ENCODE measurements around the gene SDCCAG8.
A peak's percentile ranks its signal among the peaks of the same experiment; 100 is the strongest.
"Not testable (repeated sequence)": the region's sequence is repeated elsewhere in the genome, so short reads cannot be mapped to it uniquely, and the experiment has no call there.

The SDCCAG8 gene

GRCh38 chr1:243335292-243335691 is 79.5 kb downstream of the SDCCAG8 start:
- DNase-seq (ENCODE audit: low spot score): no peak

DNA sequence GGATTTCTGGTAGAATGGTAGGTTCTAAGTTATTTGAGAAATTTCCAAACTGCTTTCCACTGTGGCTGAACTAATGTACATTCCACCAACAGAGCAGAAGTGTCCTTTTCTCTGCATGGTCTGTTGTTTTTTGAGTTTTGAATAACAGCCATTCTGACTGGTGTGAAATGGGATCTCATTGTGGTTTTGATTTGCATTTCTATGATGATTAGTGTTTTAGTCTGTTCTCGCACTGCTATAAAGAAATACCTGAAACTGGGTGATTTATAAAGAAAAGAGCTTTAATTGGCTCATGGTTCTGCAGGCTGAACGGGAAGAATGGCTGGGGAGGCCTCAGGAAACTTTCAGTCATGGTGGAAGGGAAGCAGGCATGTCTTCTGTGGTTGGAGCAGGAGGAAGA is 80.3 kb downstream of the SDCCAG8 start:
- no peak for DNase-seq (ENCODE audit: low spot score)

GRCh38 chr1:243338848-243339247 is 83.0 kb downstream of the SDCCAG8 start:
- not testable (repeated sequence) for DNase-seq (ENCODE audit: low spot score)

DNA sequence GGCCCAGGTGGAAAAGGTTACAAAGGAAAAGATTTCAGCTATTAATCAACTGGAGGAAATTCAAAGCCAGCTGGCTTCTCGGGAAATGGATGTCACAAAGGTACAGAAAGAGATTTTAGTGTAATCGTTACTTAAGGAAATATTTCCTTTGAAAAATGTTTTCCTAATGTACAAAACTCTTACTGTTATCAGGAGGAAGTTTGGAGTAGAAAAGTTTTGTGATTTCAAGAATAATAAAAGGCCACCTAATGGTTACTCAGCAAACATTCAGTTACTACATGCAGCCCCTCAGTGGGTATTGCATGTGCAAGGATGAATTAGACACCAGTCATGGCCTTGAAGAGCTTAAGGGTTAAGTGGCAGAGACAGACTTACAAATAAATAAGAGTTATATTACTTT is 85.2 kb downstream of the SDCCAG8 start:
- DNase-seq (ENCODE audit: low spot score): no peak

GRCh38 chr1:243343970-243344937 is 88.4 kb downstream of the SDCCAG8 start:
- DNase-seq (ENCODE audit: low spot score): peak; percentile 20

GRCh38 chr1:243345205-243345604 is 89.4 kb downstream of the SDCCAG8 start:
- no peak for DNase-seq (ENCODE audit: low spot score)

DNA sequence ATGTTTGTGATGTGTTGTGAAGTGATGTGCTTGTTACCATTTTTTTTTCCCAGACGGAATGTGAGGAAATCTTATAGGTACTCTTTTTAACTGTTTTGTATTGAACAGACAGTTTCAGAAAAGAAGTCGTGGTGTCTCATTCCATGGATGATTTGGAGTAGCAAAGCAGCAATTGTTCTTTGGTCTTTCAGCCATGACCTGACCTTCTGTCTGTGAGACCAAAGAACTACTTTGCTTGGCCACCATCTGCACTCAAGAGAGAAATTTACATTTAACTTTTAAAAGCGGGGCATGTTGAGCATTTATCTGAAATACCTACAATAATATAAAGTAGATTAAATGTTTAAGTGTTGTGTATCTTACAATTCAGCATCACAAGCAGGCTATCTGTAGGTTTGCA is 90.2 kb downstream of the SDCCAG8 start:
- DNase-seq (ENCODE audit: low spot score): no peak

DNA sequence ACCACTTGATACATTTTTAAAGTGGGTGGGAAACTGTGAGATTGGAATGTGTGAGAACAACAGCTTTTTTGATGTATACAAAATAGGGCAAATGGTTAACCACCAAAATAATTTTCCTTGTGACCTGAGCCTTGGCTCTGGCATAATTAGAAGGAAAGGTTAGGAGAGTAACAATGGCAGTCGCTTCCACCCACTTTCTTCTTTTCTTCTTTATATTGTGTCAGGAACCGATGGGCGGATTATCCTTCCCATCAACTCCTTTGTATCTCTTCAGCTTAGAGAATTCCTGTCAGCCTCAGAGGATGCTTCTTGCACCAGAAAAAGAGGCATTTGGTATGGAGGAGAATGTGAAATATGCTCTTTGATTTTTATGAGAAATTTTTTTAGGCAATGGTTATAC is 90.6 kb downstream of the SDCCAG8 start:
- DNase-seq (ENCODE audit: low spot score): no peak

DNA sequence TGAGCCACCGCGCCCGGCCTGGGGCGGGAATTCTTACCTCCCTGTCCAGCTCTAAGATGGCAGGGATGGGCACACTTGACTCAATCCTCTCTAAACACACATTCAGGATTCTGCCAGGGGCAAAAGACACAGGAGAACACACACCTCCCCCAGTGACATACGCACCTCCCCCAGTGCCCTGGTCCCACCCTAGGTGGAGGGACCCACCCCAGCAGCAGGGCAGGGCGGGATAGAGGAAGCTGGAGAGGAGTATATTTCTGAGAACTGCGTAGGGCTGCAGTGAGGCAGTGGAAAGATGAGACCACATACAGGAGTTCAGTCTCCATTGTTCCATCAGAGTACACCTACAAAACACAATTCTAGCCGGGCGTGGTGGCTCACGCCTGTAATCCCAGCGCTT is 92.5 kb downstream of the SDCCAG8 start:
- DNase-seq (ENCODE audit: low spot score): no peak

DNA sequence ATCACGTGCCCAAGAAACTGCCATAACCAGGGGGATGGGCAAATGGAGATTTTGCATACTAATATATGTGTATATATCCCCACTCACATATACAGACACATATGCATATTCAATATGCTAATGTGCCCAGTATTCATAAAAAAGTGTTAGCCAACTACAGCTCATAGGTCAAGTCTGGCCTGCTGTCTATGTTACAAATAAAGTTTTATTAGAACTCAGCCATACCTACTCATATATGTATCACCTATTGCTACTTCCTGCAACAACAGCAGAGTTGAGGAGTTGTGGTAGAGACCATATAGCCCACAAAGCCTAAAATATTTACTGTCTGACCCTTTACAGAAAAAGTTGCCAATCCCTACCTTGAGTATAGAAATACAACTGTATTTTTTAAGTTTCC is 93.3 kb downstream of the SDCCAG8 start:
- DNase-seq (ENCODE audit: low spot score): no peak

GRCh38 chr1:243351337-243351736 is 95.5 kb downstream of the SDCCAG8 start:
- DNase-seq (ENCODE audit: low spot score): no peak

- no peak for DNase-seq (ENCODE audit: low spot score)
These were observed 98.8 kb downstream of the SDCCAG8 start for GRCh38 chr1:243354511-243355153.

- no peak for DNase-seq (ENCODE audit: low spot score)
These were observed 108.0 kb downstream of the SDCCAG8 start for GRCh38 chr1:243363832-243364231.

GRCh38 chr1:243364330-243364729 is 108.5 kb downstream of the SDCCAG8 start:
- DNase-seq (ENCODE audit: low spot score): no peak

GRCh38 chr1:243364866-243365265 is 109.0 kb downstream of the SDCCAG8 start:
- DNase-seq (ENCODE audit: low spot score): no peak

- DNase-seq (ENCODE audit: low spot score): no peak
These were observed 111.5 kb downstream of the SDCCAG8 start for GRCh38 chr1:243367314-243367713.

- no peak for DNase-seq (ENCODE audit: low spot score)
These were observed 118.6 kb downstream of the SDCCAG8 start for GRCh38 chr1:243374412-243374811.

- DNase-seq (ENCODE audit: low spot score): no peak
These were observed 119.8 kb downstream of the SDCCAG8 start for GRCh38 chr1:243375596-243375995.

DNA sequence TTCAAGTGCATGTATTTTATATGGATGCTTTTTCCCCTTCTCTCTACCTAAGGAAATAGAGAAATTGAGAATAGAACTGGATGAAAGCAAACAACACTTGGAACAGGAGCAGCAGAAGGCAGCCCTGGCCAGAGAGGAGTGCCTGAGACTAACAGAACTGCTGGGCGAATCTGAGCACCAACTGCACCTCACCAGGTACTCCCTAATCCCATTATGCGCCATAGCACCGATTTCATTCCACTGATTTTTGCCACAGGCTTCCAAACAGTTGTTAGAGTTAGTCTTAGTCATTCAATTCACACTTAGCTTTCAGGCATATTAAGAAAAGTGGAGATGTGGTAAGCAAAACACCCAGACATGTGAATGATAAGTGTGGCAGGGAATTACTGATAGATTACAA is 122.8 kb downstream of the SDCCAG8 start:
- no peak for DNase-seq (ENCODE audit: low spot score)

GRCh38 chr1:243379208-243379607 is 123.4 kb downstream of the SDCCAG8 start:
- DNase-seq (ENCODE audit: low spot score): no peak

GRCh38 chr1:243379706-243380105 is 123.9 kb downstream of the SDCCAG8 start:
- DNase-seq (ENCODE audit: low spot score): no peak

GRCh38 chr1:243388276-243388675 is 132.4 kb downstream of the SDCCAG8 start:
- no peak for DNase-seq (ENCODE audit: low spot score)

- DNase-seq (ENCODE audit: low spot score): no peak
These were observed 134.4 kb downstream of the SDCCAG8 start for GRCh38 chr1:243390162-243390791.
